HG02610 (cell line): ENCODE measurements around the gene ATIC.

Source experiments
- ATAC-seq: cut with Tn5 transposase; IDR thresholded peaks from one replicate; pipeline ENCODE4 v1.9.1; 2021; ENCODE audit warnings: mild to moderate bottlenecking, moderate library complexity; ENCODE audit not compliant: unreplicated experiment

Gene ATIC

GRCh38 chr2:215396595-215397313, 84.9 kb downstream of the ATIC start:
- ATAC-seq: no peak

GRCh38 chr2:215397632-215398341, 85.9 kb downstream of the ATIC start:
- no peak for ATAC-seq

GRCh38 chr2:215399067-215399716, 87.3 kb downstream of the ATIC start:
- no peak for ATAC-seq
